HuH-7 (cell line): ENCODE results near the gene GATAD1.
"Not testable (repeated sequence)": the region's sequence is repeated elsewhere in the genome, so short reads cannot be mapped to it uniquely, and the experiment has no call there.

Experiments used
- DNase-seq: peaks from one replicate; pipeline ENCODE4 v3.0.0; 2011; ENCODE audit warnings: low spot score

The GATAD1 gene

DNA sequence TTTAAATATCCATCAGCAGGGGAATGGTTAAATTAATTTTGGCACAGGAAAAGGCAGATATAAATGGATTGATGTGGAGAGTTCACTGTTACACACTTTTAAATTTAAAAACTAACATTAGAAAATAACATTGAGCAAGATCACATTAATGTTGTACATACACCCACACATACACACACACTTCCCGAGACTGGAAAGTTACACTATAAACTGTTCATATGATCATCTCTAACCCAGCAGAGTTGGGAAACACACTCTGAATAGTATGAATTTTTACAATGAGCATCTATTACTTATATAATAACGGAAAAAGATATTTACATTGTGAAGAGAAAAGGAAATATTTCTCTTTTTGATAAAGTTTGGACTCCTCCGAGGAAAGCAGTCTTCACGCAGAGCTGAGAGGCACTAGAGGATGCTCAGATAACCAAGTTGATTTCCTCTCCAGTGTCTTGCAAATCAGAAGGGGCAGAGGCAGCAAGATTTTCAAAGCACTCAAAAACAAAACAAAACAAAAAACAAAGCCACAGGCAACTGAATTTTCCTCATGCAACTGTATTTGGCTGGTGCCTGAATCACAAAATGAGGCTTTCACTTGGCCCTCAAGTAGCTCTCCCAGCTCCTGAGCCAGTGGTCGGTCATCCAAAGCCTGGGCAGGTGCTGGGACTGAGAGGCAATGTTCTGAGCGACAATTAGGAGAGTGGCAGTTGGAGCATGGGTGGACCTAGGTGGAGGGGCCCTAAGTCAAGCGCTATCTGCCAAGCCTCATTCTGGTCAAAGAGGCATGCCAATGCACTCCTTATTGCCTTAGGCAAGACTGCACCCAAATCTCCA, 10.5 kb upstream of the GATAD1 start:
- no peak for DNase-seq

DNA sequence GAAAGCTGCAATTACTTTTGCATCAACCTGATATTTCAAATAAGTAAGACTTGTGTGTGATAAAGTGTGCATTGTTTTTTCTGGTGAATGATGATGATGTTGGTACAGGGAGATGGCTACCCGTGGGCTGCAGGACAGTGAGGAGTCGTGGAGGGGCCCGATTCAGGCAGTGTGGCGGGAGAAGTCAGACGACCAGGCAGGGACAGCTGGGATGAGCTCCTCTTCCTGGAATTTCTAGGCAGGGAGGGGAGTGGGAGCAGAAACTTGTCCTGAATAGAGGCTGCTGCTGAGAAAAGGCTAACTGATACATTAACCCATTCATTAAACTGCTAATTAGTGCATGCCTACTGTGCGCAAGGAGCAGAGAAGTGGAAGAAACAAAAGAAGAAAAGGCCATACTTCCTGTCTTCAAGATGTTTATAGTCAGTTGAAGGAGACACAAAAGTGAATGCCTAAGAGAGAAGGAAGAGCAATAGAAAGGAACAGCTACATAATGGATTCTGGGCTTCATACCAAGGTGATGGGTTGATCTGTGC, 9.3 kb upstream of the GATAD1 start:
- DNase-seq, result no peak

DNA sequence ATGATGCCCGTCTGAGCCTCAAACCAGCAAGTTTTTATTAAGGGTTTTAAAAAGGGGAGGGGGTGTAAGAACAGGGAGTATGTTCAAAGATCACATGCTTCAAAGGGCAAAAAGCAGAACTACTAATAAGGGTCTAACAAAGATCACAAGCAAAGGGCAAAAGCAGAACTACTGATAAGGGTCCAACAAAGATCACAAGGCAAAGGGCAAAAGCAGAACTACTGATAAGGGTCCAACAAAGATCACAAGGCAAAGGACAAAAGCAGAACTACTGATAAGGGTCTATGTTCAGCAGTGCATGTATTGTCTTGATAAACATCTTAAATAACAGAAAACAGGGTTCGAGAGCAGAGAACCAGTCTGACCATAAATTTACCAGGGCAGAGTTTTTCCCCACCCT, 4.6 kb upstream of the GATAD1 start:
- DNase-seq, result not testable (repeated sequence)

DNA sequence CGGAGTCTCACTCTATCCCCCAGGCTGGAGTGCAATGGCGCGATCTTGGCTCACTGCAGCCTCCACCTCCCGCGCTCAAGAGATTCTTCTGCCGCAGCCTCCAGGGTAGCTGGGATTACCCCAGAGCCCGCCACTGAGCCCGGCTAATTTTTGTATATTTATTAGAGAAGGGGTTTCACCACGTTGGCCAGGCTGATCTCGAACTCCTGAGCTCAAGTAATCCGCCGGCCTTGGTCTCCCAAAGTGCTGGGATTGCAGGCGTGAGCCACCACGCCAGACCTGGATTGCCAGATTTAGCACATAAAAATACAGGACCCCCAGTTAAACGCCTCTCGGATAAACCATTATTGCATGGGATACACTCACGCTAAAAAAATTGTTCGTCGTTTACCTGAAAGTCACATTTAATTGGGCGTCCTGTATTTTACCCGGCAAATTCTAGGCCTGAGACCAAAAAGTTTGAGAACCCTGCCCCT, 375 bp upstream of the GATAD1 start:
- DNase-seq, result no peak

DNA sequence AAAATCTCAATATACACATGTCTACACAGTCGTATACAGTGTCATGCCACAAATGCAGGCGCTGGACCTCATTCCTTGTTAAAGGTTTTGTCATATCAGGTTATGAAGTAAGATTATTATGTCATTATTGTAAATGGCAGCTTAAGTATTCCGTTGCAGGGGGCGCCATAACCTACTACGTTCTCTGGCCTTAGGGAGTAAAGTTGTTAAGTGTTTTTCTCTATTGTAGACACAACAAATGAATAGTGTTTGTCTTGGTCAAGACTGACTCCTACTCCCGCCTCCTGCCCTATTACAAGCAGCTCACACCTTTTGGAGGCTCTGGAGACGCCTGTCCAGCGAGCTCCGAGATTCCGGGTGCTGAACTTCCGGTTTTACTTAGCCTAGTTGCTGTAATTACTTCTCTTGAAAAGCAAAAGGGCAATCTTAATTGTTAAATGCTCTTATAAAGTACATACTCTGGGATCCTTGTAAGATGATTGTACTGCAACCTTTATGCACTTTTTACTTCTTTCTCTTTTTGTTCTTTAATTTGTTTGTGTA, 994 bp downstream of the GATAD1 start:
- no peak for DNase-seq

DNA sequence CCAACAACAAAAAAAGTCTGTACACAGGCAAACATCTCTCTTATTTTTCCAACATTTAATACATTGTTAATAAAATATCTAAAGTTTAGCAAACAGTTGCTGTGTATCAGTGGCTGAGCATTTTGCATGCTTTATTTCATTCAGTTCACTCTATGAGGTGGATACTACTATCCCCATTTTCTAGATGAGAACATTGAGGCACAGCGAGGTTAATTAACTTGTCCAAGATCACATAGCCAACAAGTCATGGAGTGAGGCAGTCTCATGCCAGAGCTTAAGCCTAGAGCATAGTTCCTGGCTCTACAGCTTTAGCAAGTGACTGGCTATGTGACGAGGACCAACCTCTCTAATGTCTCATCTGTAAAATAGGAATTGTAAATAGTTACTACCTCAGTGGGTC, 4.4 kb downstream of the GATAD1 start:
- DNase-seq, result no peak

DNA sequence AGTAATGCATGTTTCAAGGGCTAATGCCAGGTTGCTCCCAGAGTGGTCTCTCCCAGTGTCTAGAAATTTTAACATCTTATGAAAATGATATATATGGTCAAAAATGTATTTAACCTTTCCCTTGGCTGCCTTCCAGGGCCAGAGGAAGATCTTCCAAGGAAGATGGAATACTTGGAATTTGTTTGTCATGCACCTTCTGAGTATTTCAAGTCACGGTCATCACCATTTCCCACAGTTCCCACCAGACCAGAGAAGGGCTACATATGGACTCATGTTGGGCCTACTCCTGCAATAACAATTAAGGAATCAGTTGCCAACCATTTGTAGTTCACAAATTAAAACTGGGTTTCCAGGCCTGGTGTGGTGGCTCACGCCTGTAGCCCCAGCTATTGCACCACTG, 9.0 kb downstream of the GATAD1 start:
- no peak for DNase-seq

DNA sequence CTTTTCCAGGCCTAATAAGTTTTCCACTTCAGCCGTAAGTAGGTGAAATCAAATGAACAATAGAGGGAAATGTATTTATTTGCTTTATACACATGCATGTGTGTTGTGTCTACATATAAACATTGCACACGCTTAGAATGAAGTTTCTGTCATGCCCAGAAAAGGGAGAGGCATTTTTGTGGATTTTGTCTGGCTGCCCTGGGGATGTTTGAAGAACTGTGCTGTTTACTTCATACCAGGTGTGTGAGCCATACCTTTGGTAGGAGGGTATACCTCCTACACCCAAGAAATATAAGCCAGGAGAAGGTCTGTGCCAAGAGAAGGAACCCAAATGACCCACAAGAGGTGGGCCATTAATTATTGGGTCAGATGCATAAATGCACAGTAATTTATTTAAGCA, 12.8 kb downstream of the GATAD1 start:
- no peak for DNase-seq

DNA sequence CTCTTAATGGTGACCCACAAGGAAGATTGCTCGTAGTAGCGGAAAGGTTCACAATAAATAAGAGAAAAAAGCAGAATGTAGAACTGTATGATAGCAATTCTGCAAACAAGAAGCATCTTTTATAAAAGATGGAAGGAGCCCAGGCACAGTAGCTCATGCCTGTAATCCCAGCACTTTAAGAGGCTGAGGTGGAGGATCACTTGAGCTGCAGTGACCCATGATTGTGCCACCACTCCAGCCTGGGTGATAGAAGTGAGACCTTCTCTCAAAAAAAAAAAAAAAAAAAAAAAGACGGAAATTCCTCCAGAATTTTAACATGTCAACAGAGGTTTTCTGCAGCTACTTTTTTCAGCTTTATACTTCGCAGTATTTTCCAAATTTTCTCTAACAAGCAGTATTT, 13.2 kb downstream of the GATAD1 start:
- DNase-seq, result no peak

DNA sequence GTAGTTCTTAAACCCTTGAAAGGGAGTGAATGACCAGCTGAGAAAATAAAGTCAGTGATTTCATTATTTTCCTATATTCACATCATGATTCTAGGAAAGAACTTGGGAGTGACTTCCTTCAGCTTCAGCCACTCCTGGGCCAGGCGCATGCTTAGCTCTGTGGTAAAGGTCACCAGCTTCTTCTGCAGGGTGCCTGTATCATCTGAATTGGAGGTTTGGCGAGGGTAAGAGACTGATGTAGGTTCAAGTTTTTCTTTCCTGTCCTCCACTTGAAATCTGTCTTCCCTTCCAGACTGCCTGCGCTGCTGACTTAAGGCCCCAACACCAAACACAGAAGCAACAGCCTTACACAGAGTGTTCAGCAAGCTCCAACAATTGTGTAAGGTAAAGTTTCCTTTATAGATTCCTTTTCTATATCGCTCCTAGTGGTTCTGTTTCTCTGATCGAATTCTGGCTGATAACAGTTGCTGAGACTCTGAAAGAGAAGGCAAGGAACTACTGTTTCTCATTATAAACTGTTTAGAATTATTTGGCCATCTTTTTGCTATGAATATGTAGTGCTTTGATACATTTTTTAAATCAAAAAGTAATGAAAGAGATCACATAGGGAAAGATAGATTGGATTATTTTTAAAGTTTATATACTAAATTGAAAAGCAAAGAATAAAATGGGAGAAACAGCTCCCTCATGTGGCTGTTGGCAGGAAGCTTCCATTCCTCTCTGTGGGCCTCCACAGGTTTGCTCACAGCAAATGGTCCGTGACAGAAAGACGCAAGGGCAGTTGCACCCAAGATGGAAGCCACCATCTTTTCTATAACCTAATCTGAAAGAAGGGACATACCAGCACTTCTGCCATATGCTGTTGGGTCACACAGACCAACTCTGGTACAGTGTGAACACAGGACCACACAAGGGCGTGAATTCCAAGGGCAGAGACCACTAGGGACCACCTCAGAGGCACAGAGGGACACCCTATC, 14.0 kb downstream of the GATAD1 start:
- DNase-seq, result peak; percentile 48

DNA sequence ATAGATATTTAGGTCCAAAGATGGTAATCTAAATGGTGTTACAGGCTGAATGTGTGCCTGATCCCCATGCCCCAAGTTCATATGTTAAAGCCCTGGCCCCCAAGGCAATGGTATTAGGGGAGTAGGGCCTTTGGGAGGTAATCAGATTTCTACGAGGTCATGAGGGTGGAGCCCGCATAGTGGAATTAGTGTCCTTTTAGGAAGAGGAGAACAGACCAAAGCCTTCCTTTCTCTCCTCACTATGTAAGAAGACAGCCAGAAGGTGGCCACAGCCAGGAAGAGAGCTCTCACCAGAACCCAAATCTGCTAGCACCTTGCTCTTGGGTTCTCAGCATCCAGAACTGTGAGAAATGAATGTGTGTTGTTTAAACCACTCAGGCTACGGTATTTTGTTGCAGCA, 15.3 kb downstream of the GATAD1 start:
- DNase-seq, result no peak

DNA sequence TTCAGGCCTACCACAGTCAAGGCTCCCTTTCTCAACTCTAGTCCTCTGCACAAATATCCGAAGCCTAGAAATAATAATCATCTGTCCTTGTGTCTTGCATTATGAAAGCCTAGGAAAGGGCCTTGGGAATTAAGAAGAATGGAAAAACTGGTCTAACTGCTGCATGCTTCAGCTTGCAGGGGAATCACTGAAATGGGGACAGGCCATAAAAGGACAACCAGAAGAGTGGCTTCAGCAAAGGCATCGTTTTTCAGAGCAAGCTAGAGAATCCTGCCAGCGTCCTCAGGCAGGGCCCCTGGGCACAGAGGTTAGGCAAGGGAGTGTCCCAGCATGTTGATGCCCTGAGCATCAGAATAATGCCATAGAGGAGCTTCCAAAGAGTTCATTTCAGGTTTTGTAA, 17.2 kb downstream of the GATAD1 start:
- DNase-seq, result no peak

DNA sequence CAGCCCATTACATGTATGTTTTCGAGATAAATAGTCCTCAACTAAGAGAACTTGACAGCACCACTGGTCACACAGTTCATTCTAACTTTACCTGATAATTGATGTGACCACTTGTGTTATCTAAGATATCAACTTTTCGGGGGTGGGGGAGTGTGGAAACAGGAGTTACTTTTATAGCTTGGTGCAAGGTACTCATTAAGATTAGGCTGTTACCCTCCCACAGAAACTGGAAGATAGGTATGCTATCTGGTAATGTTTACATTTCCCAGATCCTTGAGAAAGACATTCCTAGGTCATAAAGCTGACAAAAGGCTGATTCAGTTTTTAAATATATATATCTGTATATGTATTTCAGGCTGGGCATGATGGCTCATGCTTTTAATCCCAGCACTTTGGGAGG, 19.4 kb downstream of the GATAD1 start:
- no peak for DNase-seq

DNA sequence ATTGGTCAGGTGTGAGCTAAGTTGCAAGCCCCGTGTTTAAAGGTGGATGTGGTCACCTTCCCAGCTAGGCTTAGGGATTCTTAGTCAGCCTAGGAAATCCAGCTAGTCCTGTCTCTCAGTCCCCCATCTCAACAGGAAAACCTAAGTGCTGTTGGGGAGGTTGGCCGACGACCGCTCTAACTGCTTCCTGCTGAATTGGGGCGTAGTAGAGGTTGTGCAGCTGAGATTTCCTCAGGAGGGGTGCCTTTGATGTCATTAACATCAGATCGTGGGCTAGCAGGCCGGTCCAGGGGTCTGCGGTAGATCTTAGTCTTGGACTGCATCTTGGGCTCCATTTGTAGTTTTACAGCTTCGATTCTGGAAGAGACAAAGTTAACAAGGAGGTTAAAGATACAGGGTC, 21.3 kb downstream of the GATAD1 start:
- DNase-seq, result not testable (repeated sequence)

DNA sequence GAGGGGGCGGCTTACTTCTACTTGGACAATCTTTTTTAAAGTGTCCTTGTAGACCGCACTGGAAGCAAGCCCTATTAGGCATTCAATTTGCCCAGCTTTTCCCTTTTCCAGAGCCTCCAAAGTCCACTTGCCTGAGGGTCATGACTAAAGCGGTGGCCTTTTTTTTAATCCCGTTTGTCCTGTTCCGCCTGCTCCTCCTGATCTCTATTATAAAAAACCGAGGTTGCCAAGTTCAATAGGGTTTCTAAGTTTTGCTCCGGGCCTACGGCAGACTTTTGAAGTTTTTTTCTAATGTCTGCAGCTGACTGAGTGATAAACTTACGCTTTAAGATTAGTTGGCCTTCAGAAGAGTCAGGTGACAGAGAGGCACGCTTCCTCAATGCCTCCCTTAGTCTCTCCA, 26.7 kb downstream of the GATAD1 start:
- DNase-seq, result not testable (repeated sequence)

DNA sequence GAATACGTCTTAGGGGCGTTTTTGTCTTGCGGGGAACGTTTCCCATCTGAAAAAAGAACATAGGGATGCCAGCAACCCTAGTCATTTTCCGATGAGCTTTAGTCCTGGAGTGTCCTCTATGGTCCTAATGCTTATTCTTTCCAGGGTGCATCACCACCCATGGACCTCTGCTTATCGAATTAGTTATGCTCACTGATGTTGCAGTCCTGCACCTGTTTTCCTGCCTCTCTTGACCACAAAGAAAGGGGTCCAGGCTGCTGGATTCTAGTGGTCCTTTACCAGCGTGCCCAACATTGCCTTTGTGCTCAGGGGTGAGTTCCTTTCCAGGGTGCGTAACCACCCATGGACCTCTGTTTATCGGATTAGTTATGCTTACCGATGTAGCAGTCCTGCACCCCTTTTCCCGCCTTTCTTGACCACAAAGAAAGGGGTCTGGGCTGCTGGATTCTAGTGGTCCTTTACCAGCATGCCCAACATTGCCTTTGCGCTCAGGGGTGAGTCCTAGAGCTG, 28.0 kb downstream of the GATAD1 start:
- not testable (repeated sequence) for DNase-seq

DNA sequence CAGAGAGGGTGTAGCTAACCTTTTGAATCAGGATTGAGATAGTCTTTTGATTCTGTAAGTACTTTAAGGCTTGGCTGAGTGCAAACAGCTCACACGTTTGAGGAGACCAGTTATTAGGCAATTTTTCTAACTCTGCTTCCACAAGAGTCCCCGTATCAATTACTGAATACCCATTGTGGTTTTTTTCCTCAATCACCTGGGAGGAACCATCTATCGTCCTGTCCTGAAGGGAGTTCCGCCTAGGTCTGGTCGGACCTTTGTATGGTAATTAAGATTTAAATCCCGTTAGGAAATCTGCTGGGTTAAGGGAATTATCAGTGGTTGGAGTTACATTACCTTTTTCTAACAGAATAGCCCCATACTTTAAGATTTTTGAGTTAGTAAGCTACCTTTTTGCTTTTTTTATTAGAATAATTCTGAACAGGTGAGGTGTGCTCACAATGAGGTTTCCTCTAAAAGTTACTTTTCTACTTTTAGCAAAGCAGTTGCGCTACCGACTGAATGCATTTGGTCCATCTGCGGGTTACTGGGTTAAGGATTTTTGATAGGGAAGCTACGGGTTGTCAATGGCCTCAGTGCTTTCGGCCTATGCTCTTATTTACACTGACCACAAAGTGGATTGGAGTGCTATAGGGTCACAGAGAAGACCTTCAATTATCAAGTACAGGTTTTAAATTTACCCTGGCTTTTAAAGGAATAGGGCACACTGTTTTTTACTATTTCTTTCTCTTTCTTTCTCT, 28.7 kb downstream of the GATAD1 start:
- not testable (repeated sequence) for DNase-seq

DNA sequence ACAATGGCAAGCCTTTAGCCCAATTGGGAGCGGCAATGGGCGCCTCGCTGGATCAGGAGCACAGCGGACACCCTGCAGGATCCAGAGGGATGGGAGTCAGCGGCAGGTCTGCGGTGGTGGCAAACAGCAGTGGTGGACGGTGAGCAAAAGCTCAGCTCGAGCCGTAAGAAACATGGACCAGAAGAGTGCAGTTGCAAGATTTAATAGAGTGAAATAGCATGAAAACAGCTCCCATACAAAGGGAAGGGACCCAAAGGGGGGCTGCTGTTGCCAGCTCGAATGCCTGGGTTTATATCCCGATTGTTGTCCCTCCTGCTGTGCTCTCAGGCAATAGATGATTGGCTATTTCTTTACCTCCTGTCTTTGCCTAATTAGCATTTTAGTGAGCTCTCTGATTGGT, 30.4 kb downstream of the GATAD1 start, which contains the start of gene ERVW-1:
TSS of gene ERVW-1 (minus strand) at position 266 of the 400 bp plus-strand sequence. CDS start 7,565 bp downstream, outside the sequence.
- not testable (repeated sequence) for DNase-seq

DNA sequence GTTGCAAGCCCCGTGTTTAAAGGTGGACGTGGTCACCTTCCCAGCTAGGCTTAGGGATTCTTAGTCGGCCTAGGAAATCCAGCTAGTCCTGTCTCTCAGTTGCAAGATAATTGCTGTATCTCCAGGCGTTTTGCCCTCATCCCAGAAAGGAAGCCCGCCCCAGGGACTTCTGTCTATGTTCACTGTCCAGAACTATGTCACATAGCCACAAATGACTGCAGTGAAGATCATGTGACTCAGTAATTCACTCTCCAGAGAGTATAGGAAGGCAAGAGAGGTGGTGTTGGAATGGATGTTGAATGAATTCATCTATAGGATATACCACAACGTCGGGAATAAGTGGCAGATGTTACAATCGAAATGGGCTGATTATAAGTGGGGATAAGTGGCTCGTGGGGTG, 30.8 kb downstream of the GATAD1 start:
- no peak for DNase-seq

DNA sequence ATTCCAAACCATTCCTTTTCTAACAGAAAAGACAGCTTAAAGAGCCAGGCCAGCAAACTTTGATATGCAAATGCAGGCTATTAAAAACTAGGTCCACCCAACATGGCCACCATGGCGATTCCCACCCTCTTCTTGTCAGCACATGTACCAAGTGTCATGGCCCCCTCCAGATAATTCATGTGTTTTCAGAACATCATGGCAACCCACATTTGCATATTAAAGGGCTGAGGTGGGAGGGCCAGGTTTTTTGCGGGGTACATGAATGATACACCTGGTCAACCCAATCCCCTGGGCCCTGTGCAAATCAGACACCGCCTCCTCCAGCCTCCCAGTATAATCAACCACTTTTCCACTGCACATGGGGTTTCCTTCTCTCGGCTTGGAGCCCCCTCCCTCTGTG, 31.4 kb downstream of the GATAD1 start:
- no peak for DNase-seq

DNA sequence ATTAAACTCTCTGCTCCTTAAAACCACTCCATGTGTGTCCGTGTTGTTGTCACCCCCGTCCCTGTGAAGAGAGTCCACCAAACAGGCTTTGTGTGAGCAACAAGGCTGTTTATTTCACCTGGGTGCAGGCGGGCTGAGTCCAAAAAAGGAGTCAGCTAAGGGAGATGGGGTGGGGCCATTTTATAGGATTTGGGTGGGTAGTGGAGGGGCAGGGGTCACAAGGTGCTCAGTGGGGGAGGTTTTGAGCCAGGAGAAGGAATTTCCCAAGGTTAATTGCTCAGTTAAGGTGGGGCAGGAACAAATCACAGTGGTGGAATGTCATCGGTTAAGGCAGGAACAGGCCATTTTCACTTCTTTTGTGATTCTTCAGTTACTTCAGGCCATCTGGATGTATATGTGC, 31.9 kb downstream of the GATAD1 start:
- DNase-seq, result not testable (repeated sequence)
